Adrenal gland (tissue), 12 donors: ENCODE results near the gene PELI2. TPM values are rescaled to one million over a fixed set of nuclear protein-coding genes. Genes with fewer than 3 reads are reported as not detected.

Experiments used
- DNase-seq, 7 donors: peaks; one replicate each; pipeline ENCODE4 v3.0.0-alpha.2; 2019 to 2020
- H3K27ac ChIP-seq, 5 donors: fragments of 200-600 bp; sonication (generic) in 4 of 5; 1 replicate in 3 of 5; 2 replicates in 2 of 5; pipeline versions ENCODE4 v1.5.1 to v1.8.0; 2016 to 2020; ENCODE audit warnings: mild to moderate bottlenecking in 1 of 5
- H3K27me3 ChIP-seq: fragments of 200-600 bp; 2 replicates; pipeline ENCODE4 v1.8.0; 2021
- H3K36me3 ChIP-seq, 2 donors: fragments of 200-600 bp; replicated peaks in 1 of 2; 1 replicate in 1 of 2; 2 replicates in 1 of 2; pipeline versions ENCODE4 v1.5.1 to v1.8.0; 2018 to 2022
- H3K4me1 ChIP-seq, 2 donors: fragments of 200-600 bp; replicated peaks in 1 of 2; 1 replicate in 1 of 2; 2 replicates in 1 of 2; pipeline versions ENCODE4 v1.5.1 to v1.8.0; 2018 to 2021
- H3K4me3 ChIP-seq, 4 donors: fragments of 200-600 bp; sonication (generic) in 3 of 4; one replicate each; pipeline ENCODE4 v1.5.1; 2016 to 2018
- H3K9me3 ChIP-seq, 3 donors: fragments of 200-600 bp; sonication (generic) in 1 of 3; replicated peaks in 1 of 3; 1 replicate in 2 of 3; 2 replicates in 1 of 3; pipeline versions ENCODE4 v1.5.1 to v1.8.0; 2016 to 2021
- CTCF ChIP-seq, 6 experiments: fragments of 450-650 bp in 4 of 6; fragments of 200-600 bp in 2 of 6; sonication (generic) in 1 of 6; IDR thresholded peaks; 1 replicate in 5 of 6; 2 replicates in 1 of 6; pipeline versions ENCODE4 v1.5.1 to v1.8.0; 2016 to 2021; ENCODE audit warnings: antibody characterized with exemption in 6 of 6, mild to moderate bottlenecking in 2 of 6, moderate library complexity in 1 of 6
- POLR2A ChIP-seq, 2 donors: fragments of 450-650 bp; IDR thresholded peaks; one replicate each; pipeline ENCODE4 v1.6.1; 2017; ENCODE audit warnings: antibody characterized with exemption in 2 of 2, mild to moderate bottlenecking in 2 of 2, moderate library complexity in 1 of 2
- WGBS, 4 donors: extraction: QIAGEN DNeasy Blood & Tissue Kit in 2 of 4; methylation state at CpG; one replicate each; pipeline versions ENCODE4 v1.1.5 to v1.1.7; 2013 to 2017; 5-methylcytosine and 5-hydroxymethylcytosine counted together
- intact Hi-C, 2 donors: fragments of 100-400 bp; cut with DNase I; formaldehyde crosslinking; loops; one replicate each; pipeline versions ENCODE4 v1.14.1 to v1.15.0; 2022 to 2023
- polyA plus RNA-seq, 3 donors: library from polyadenylated mRNA; stranded (reverse); fragments of 200-250 nt in 2 of 3; fragments of 350-450 nt in 1 of 3; fragmentation: Illumina TruSeq in 1 of 3; extraction: RNeasy Lipid Tissue Mini Kit (QIAGEN cat#74804) in 1 of 3; gene quantifications; one replicate each; pipeline ENCODE4 v1.2.3, GENCODE V29; 2013 to 2014
- total RNA-seq, 9 donors: library from RNA; depleted of rRNA in 4 of 9; stranded (reverse); fragments of >200 nt in 4 of 9; fragments of 120-200 nt in 1 of 9; fragmentation: NEBNext Ultra II Directional in 1 of 9; extraction: Animal tissue kit (Norgen Biotek cat#: 25700) in 1 of 9; gene quantifications; one replicate each; pipeline versions ENCODE4 v1.1.0 to v1.2.4, GENCODE V29; 2013 to 2023
- donor health status: healthy with polysubstance abuse.
- donor health status: Bipolar disorder and iron deficiency.
- donor health status: DM: yes; HTN: yes; CAD: no.
- donor health status: DM: no; HTN: no; CAD: no.
- donor health status: DM: no; HTN: no; CAD: no.
- donor health status: DM: yes; HTN: yes; CAD: no.

Gene PELI2
- total and polyA plus RNA-seq, 12 donors = 1.4 to 14.1 (median 5.9) TPM

DNA sequence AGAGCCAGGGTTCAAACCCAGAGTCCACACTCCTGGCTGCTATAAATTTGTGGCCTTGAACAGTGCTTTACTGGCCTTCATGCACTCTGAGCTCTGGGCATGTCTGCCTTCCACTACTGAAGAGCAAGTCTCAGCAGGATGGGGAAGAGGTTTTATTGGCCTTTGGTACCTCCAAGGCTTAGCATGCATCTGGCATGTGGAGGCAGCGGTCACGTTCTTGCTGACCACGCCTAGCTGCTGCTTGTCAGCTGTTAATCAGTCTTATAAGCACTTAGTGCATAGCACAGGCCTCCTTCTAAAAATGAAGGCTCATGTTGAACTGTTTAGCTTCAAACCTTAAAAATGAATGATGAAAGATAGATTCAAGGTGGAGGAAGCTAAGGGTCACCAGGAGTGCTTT lies 177.5 kb downstream of the PELI2 start:
- no peak overlapping the region for H3K4me3 ChIP-seq
- H3K36me3 ChIP-seq = no peaks in the 10 kb centered on the region
- intact Hi-C loops = no loop called here
- DNase-seq = no peak
- H3K27me3 ChIP-seq = no peaks in the 10 kb centered on the region
- no peaks in the 10 kb centered on the region for H3K4me1 ChIP-seq
- TF ChIP-seq POLR2A (IDR thresholded peaks at IDR 0.05) = no peak
- TF ChIP-seq CTCF (IDR thresholded peaks at IDR 0.05) = no peak
- H3K9me3 ChIP-seq = no peaks in the 10 kb centered on the region
- WGBS, 4 donors = 82 to 89% (median 85%) methylated on average over 3 of the region's 3 CpGs
- H3K27ac ChIP-seq = no peak overlapping the region

DNA sequence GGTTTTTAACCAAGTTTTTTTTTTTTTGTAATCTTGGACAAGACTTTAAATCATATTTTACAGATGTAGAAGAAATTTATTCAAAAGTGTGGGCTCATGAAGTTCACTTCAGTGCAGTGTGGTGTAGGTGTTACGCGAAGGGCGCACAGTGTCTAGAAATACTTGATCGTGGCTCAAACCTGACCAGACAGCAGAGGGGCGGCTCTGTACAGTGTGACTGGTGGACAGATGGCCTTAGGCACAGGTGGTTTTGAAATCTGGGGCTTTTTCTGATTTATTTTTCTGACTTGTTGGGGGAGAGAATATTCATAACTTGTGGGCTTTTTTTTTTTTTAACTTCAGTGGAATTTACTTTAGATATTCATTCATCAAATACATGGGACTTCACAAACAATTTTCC lies 179.2 kb downstream of the PELI2 start:
- H3K36me3 ChIP-seq = no peaks in the 10 kb centered on the region
- H3K9me3 ChIP-seq = no peaks in the 10 kb centered on the region
- 93 to 95% (median 94%) methylated on average over 5 of the region's 5 CpGs for WGBS, 4 donors
- H3K27ac ChIP-seq = no peak overlapping the region
- intact Hi-C loops = no loop called here
- H3K4me3 ChIP-seq = no peak overlapping the region
- no peak for DNase-seq
- H3K27me3 ChIP-seq = no peaks in the 10 kb centered on the region
- TF ChIP-seq CTCF (IDR thresholded peaks at IDR 0.05) (no peak), POLR2A (IDR thresholded peaks at IDR 0.05) (no peak)
- H3K4me1 ChIP-seq = no peaks in the 10 kb centered on the region

DNA sequence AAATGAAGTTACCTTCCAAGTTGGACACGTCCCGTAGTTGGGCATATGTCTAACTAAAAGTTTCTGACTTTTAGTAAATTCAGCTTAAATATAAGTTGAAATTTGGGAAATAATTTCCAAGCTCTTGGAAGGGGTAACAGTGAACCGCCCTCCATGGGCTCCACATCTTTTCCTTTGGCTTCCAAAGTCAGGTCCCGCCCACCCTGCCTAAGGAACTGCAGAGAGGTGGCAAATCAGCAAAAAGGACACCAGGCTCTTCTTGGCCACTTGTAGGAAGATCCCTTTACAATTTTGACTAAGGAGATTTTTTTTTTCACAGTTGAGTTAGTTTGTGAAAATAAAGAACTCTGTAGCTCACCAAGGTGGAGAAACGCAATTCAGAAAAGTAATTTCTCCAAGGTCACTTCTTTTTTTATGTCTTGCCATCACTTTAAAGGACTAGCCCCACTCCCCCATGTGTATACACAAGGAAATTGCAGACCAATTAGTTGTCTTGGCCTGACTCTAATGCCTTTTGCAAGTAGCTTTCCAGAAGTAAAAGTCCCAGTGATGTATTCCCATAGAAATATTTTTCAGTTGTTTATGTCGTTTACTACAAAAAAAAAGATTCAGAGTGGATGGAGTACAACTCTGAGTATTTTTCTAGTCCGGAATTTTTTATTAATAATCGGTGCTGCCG lies 181.2 kb downstream of the PELI2 start:
- TF ChIP-seq CTCF (IDR thresholded peaks at IDR 0.05) = no peak
- TF ChIP-seq POLR2A (IDR thresholded peaks at IDR 0.05) = no peak
- H3K4me3 ChIP-seq = no peak overlapping the region
- no peak for DNase-seq
- no peaks in the 10 kb centered on the region for H3K9me3 ChIP-seq
- no peaks in the 10 kb centered on the region for H3K27me3 ChIP-seq
- no peaks in the 10 kb centered on the region for H3K4me1 ChIP-seq
- H3K27ac ChIP-seq = no peak overlapping the region
- no peaks in the 10 kb centered on the region for H3K36me3 ChIP-seq
- 81 to 86% (median 83%) methylated on average over 9 of the region's 9 CpGs for WGBS, 4 donors
- intact Hi-C loops = no loop called here

DNA sequence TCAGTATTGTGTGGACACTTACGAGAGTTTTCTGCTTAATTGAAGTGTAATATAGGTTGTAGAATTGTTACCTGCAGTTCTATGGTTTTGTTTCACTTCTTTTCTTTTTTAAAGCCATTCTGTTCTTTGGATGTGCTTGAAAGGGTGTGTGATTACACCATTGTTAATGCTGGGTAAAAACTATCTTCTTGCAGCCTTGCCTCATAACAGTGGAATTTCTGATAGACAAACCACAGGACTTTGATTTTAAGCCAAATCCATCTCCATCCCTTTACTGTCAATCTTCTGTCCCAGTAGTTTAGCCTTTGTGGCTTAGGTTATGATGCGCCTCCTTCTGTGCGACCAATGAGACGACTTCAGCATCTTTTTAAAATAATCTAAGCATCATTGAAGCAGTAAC lies 182.3 kb downstream of the PELI2 start:
- DNase-seq = no peak
- intact Hi-C loops = no loop called here
- Histone ChIP-seq H3K27ac (no peak overlapping the region), H3K9me3 (no peaks in the 10 kb centered on the region), H3K27me3 (no peaks in the 10 kb centered on the region), H3K4me3 (no peak overlapping the region), H3K36me3 (no peaks in the 10 kb centered on the region), H3K4me1 (no peaks in the 10 kb centered on the region)
- WGBS, 4 donors = 87 to 96% (median 95%) methylated on average over 4 of the region's 4 CpGs
- TF ChIP-seq POLR2A (IDR thresholded peaks at IDR 0.05) = no peak
- TF ChIP-seq CTCF (IDR thresholded peaks at IDR 0.05) = no peak
